A549 (cell line): ENCODE data around the gene TUBA8.
"Not testable (repeated sequence)": the region's sequence is repeated elsewhere in the genome, so short reads cannot be mapped to it uniquely, and the experiment has no call there.

Source experiments
- POLR2A ChIP-seq: IDR thresholded peaks from 2 replicates; pipeline ENCODE4 v1.6.1; 2012; ENCODE audit warnings: mild to moderate bottlenecking, low read length
- REST ChIP-seq: fragments of 200-600 bp; sonication (generic); IDR thresholded peaks from 2 replicates; pipeline ENCODE4 v1.6.1; 2016; ENCODE audit warnings: antibody characterized with exemption, mild to moderate bottlenecking, moderate library complexity
- TF ChIP-seq, protein P1 (sequence below): fragments of >200 bp; sonication (Bioruptor Twin); formaldehyde crosslinking; IDR thresholded peaks from 3 replicates; pipeline ENCODE4 v1.5.1; 2016
- TF ChIP-seq, protein P2 (sequence below): IDR thresholded peaks from 2 replicates; pipeline ENCODE4 v1.6.1; 2012

DNA sequence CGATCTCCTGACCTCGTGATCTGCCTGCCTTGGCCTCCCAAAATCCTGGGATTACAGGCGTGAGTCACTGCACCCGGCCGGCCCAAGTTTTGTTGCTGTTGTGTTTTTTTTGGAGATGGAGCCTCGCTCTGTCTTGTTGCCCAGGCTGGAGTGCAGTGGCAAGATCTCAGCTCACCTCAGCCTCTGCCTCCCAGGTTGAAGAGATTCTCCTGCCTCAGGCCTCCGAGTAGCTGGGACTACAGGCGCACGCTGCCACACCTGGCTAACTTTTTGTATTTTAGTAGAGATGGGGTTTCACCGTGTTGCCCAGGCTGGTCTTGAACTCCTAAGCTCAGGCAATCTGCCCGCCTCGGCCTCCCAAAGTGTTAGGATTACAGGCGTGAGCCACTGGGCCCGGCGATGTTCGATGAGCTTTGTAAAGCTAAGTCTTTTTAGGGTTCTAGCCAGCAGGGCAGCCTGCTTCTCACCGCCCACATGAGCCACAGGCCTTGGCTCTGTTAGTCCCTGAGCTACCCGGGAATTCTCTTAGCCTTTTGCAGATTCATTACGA, 12.9 kb downstream of the TUBA8 start:
- not testable (repeated sequence) for TF ChIP-seq REST, POLR2A
- TF ChIP-seq, protein P1, sequence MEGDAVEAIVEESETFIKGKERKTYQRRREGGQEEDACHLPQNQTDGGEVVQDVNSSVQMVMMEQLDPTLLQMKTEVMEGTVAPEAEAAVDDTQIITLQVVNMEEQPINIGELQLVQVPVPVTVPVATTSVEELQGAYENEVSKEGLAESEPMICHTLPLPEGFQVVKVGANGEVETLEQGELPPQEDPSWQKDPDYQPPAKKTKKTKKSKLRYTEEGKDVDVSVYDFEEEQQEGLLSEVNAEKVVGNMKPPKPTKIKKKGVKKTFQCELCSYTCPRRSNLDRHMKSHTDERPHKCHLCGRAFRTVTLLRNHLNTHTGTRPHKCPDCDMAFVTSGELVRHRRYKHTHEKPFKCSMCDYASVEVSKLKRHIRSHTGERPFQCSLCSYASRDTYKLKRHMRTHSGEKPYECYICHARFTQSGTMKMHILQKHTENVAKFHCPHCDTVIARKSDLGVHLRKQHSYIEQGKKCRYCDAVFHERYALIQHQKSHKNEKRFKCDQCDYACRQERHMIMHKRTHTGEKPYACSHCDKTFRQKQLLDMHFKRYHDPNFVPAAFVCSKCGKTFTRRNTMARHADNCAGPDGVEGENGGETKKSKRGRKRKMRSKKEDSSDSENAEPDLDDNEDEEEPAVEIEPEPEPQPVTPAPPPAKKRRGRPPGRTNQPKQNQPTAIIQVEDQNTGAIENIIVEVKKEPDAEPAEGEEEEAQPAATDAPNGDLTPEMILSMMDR = not testable (repeated sequence)
- TF ChIP-seq, protein P2, sequence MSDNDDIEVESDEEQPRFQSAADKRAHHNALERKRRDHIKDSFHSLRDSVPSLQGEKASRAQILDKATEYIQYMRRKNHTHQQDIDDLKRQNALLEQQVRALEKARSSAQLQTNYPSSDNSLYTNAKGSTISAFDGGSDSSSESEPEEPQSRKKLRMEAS = not testable (repeated sequence)
